Lower leg skin (tissue), 3 donors: Measurements from ENCODE around the gene GAL3ST2.

Experiments used
- POLR2A ChIP-seq, 2 donors: fragments of 450-650 bp; IDR thresholded peaks; one replicate each; pipeline ENCODE4 v1.6.1; 2016 to 2017; ENCODE audit warnings: antibody characterized with exemption in 2 of 2, mild to moderate bottlenecking in 1 of 2, moderate library complexity in 1 of 2
- TF ChIP-seq, protein P1 (sequence below), 3 donors: fragments of 450-650 bp; IDR thresholded peaks; one replicate each; pipeline ENCODE4 v1.5.1; 2016; ENCODE audit warnings: antibody characterized with exemption in 3 of 3, mild to moderate bottlenecking in 3 of 3, moderate library complexity in 2 of 3

DNA sequence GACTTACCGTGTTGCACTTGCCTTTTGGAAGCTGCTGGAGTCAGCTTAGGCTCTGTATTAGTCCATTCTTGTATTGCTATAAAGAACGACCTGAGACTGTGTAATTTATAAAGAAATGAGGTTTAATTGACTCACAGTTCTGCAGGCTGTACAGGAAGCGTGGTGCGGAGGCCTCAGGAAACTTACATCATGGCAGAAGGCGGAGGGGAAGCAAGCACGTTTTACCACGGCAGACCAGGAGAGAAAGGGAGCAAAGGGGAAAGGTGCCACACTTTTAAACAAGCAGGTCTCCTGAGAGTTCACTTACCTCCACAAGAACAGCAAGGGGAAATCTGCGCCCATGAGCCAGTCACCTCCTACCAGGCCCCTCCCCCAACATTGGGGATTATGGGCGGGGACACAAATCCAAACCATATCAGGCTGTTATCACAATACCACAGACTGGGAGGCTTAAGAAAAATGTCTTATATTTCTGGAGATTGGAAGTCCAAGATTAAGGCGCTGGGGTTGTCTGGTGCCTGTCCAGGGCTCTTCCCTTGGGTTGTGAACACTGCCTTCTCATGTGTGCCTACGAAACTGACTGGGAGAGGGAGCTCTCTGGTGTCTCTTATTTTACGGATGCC lies 45.8 kb upstream of the GAL3ST2 start:
- TF ChIP-seq, protein P1, sequence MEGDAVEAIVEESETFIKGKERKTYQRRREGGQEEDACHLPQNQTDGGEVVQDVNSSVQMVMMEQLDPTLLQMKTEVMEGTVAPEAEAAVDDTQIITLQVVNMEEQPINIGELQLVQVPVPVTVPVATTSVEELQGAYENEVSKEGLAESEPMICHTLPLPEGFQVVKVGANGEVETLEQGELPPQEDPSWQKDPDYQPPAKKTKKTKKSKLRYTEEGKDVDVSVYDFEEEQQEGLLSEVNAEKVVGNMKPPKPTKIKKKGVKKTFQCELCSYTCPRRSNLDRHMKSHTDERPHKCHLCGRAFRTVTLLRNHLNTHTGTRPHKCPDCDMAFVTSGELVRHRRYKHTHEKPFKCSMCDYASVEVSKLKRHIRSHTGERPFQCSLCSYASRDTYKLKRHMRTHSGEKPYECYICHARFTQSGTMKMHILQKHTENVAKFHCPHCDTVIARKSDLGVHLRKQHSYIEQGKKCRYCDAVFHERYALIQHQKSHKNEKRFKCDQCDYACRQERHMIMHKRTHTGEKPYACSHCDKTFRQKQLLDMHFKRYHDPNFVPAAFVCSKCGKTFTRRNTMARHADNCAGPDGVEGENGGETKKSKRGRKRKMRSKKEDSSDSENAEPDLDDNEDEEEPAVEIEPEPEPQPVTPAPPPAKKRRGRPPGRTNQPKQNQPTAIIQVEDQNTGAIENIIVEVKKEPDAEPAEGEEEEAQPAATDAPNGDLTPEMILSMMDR (IDR thresholded peaks at IDR 0.05), result no peak
- no peak for TF ChIP-seq POLR2A (IDR thresholded peaks at IDR 0.05)
